HepG2 (cell line): ENCODE measurements around the gene GPHN. TPM values are rescaled to one million over a fixed set of nuclear protein-coding genes. Genes with fewer than 3 reads are reported as not detected.

ENCODE experiments used
- ATAC-seq: fragments of 200-7000 bp; cut with Tn5 transposase; 3 replicates; pipeline ENCODE4 v1.9.1; 2020; ENCODE audit warnings: mild to moderate bottlenecking, moderate library complexity
- BruUV-seq: library from RNA; stranded (reverse); fragments of 400-500 nt; replicated peaks from 2 replicates; lab custom pipeline; 2021; lab: Mats Ljungman, UMichigan
- CTCF ChIA-PET: fragments of 300-600 bp; formaldehyde crosslinking; extraction: SDS; loops from one replicate; lab custom pipeline; 2021; ENCODE audit warnings: low total read pairs, inconsistent platforms, low intra/inter-chr PET ratio; lab: Yijun Ruan, JAX
- POLR2A ChIA-PET: fragments of 350-600 bp; sonication (Branson Sonifier 250); formaldehyde crosslinking; loops from one replicate; lab custom pipeline; 2020; ENCODE audit warnings: antibody characterized with exemption, inconsistent platforms; lab: Yijun Ruan, JAX
- DNase-seq: peaks from one replicate; pipeline ENCODE4 v3.0.0-alpha.2; 2015; ENCODE audit warnings: low spot score
- FAIRE-seq: peaks from 3 replicates; lab custom pipeline; 2011; peaks lifted over from hg19 to GRCh38; lab: Jason Lieb, UNC
- H2AFZ ChIP-seq: one replicate; pipeline ENCODE4 v1.6.1; 2011; ENCODE audit warnings: low read length, inconsistent platforms
- H3K27ac ChIP-seq: fragments of 300-600 bp; 3 replicates; pipeline ENCODE4 v1.8.0; 2011; ENCODE audit warnings: mixed run types, mild to moderate bottlenecking, mixed read lengths, low read length, inconsistent platforms; ENCODE audit not compliant: insufficient read depth; ENCODE audit errors: extremely low read length
- H3K27me3 ChIP-seq, 2 experiments: fragments of 200-600 bp in 1 of 2; 2 replicates in 1 of 2; 3 replicates in 1 of 2; pipeline versions ENCODE4 v1.6.0 to v1.8.0; 2011; ENCODE audit warnings: low read length in 2 of 2, mild to moderate bottlenecking in 2 of 2, moderate library complexity in 2 of 2, inconsistent platforms in 1 of 2; ENCODE audit not compliant: insufficient read depth in 2 of 2, control insufficient read depth in 1 of 2
- H3K36me3 ChIP-seq, 2 experiments: fragments of 200-600 bp in 1 of 2; replicated peaks in 1 of 2; 2 replicates in 1 of 2; 3 replicates in 1 of 2; pipeline versions ENCODE4 v1.5.1 to v1.8.0; 2011; ENCODE audit warnings: low read length in 2 of 2, inconsistent platforms in 1 of 2; ENCODE audit not compliant: insufficient read depth in 2 of 2, control insufficient read depth in 1 of 2
- H3K4me1 ChIP-seq: 2 replicates; pipeline ENCODE4 v1.5.1; 2012; ENCODE audit warnings: low read length, inconsistent platforms; ENCODE audit not compliant: insufficient read depth
- H3K4me2 ChIP-seq: 2 replicates; pipeline ENCODE4 v1.6.0; 2011; ENCODE audit warnings: low read depth, low read length, inconsistent platforms
- H3K4me3 ChIP-seq, 3 experiments: fragments of 200-600 bp in 1 of 3; sonication (generic), shearing (Covaris generic) in 1 of 3; replicated peaks in 1 of 3; 2 replicates each; pipeline ENCODE4 v1.5.1; 2011 to 2016; ENCODE audit warnings: low read length in 3 of 3, inconsistent platforms in 2 of 3, low read depth in 2 of 3, mild to moderate bottlenecking in 2 of 3, control low read depth in 1 of 3, mixed read lengths in 1 of 3; ENCODE audit not compliant: insufficient read depth in 1 of 3
- H3K79me2 ChIP-seq: one replicate; pipeline ENCODE4 v1.6.1; 2011; ENCODE audit warnings: low read length, inconsistent platforms; ENCODE audit not compliant: insufficient read depth
- H3K9ac ChIP-seq: 2 replicates; pipeline ENCODE4 v1.6.0; 2011; ENCODE audit warnings: mild to moderate bottlenecking, low read depth, low read length, inconsistent platforms; ENCODE audit not compliant: insufficient read depth
- H3K9me3 ChIP-seq: 2 replicates; pipeline ENCODE4 v1.5.1; 2012; ENCODE audit warnings: mild to moderate bottlenecking, low read length
- H4K20me1 ChIP-seq: 2 replicates; pipeline ENCODE4 v1.6.0; 2011; ENCODE audit warnings: inconsistent platforms, mild to moderate bottlenecking, low read length, moderate library complexity; ENCODE audit not compliant: insufficient read depth
- FLYWCH1 ChIP-seq: sonication (generic); formaldehyde crosslinking; IDR thresholded peaks from 2 replicates; pipeline ENCODE4 v1.8.1; 2023; ENCODE audit warnings: mild to moderate bottlenecking, missing genetic modification reagents
- FOXP4 ChIP-seq: sonication (generic); formaldehyde crosslinking; IDR thresholded peaks from 2 replicates; pipeline ENCODE4 v1.4.0; 2020; ENCODE audit warnings: missing genetic modification reagents
- HNF4G ChIP-seq, 2 experiments: sonication (generic) in 1 of 2; formaldehyde crosslinking in 1 of 2; IDR thresholded peaks; 2 replicates each; pipeline versions ENCODE4 v1.4.0 to v1.6.1; 2011 to 2020; ENCODE audit warnings: borderline replicate concordance in 2 of 2, low read depth in 2 of 2, mild to moderate bottlenecking in 2 of 2, low read length in 1 of 2, missing genetic modification reagents in 1 of 2, moderate library complexity in 1 of 2
- MXD4 ChIP-seq: IDR thresholded peaks from 2 replicates; pipeline ENCODE4 v1.6.1; 2016; ENCODE audit warnings: mild to moderate bottlenecking, missing biosample characterization, missing genetic modification reagents
- NBN ChIP-seq: fragments of 450-650 bp; conservative IDR thresholded peaks from 2 replicates; pipeline ENCODE4 v1.6.1; 2017
- NRL ChIP-seq: sonication (generic); formaldehyde crosslinking; IDR thresholded peaks from 2 replicates; pipeline ENCODE4 v1.5.0; 2020; ENCODE audit warnings: missing genetic modification reagents, mild to moderate bottlenecking, moderate library complexity, borderline replicate concordance
- REL ChIP-seq: sonication (generic); formaldehyde crosslinking; conservative IDR thresholded peaks from 2 replicates; pipeline ENCODE4 v1.8.0; 2022; ENCODE audit warnings: mild to moderate bottlenecking, missing genetic modification reagents, moderate library complexity
- REPIN1 ChIP-seq: sonication (generic); formaldehyde crosslinking; IDR thresholded peaks from 2 replicates; pipeline ENCODE4 v1.8.0; 2022; ENCODE audit warnings: missing genetic modification reagents, low read depth, mild to moderate bottlenecking, borderline replicate concordance
- SP4 ChIP-seq: sonication (generic); formaldehyde crosslinking; IDR thresholded peaks from 2 replicates; pipeline ENCODE4 v1.8.1; 2023; ENCODE audit warnings: mild to moderate bottlenecking, missing genetic modification reagents
- TCF12 ChIP-seq, 2 experiments: fragments of 450-650 bp in 1 of 2; sonication (generic) in 1 of 2; formaldehyde crosslinking in 1 of 2; IDR thresholded peaks; 2 replicates each; pipeline versions ENCODE4 v1.6.1 to v1.8.0; 2017 to 2022; ENCODE audit warnings: antibody characterized with exemption in 1 of 2, mild to moderate bottlenecking in 1 of 2, missing genetic modification reagents in 1 of 2, moderate library complexity in 1 of 2
- ZNF282 ChIP-seq: fragments of 450-650 bp; IDR thresholded peaks from 2 replicates; pipeline ENCODE4 v1.6.1; 2018; ENCODE audit not compliant: partially characterized antibody
- ZNF549 ChIP-seq: sonication (generic); formaldehyde crosslinking; IDR thresholded peaks from 2 replicates; pipeline ENCODE4 v1.5.0; 2020; ENCODE audit warnings: missing genetic modification reagents
- WGBS: methylation state at CpG from one replicate; pipeline ENCODE4 v1.1.6; 2017; ENCODE audit warnings: low lambda C conversion rate; 5-methylcytosine and 5-hydroxymethylcytosine counted together
- in situ Hi-C: cut with HindIII; loops from 2 replicates; pipeline ENCODE4 v1.10.0; 2017; ENCODE audit warnings: low pct_unique_long_range_greater_than_20kb; ENCODE audit not compliant: extremely low pct_ligation_motif_present
- intact Hi-C: fragments of 100-400 bp; cut with micrococcal nuclease; formaldehyde crosslinking; loops from one replicate; pipeline ENCODE4 v1.10.0; 2022; ENCODE audit not compliant: unreplicated experiment
- polyA plus RNA-seq, 8 experiments: library from polyadenylated mRNA; depleted of rRNA in 3 of 8; stranded (reverse) in 7 of 8; unstranded in 1 of 8; fragments of >200 nt; fragmentation: Illumina TruSeq in 4 of 8; extraction: Trizol in 4 of 8; gene quantifications; 2 replicates each; pipeline versions ENCODE4 v1.2.1 to v1.2.3, GENCODE V29; 2011 to 2016; ENCODE audit warnings: low read depth in 4 of 8, missing spikeins in 1 of 8, mixed read lengths in 1 of 8; ENCODE audit not compliant: insufficient read depth in 1 of 8
- total RNA-seq, 5 experiments: library from RNA; depleted of rRNA; stranded (reverse); fragments of >200 nt; fragmentation: Illumina TruSeq; extraction: Trizol; gene quantifications; 2 replicates each; pipeline ENCODE4 v1.2.3, GENCODE V29; 2016; ENCODE audit warnings: low read depth in 1 of 5

Gene GPHN
- total and polyA plus RNA-seq, 2 of the 13 experiments (the other 11 are each of a cell fraction or from before 2014, with no cell fraction given) = 12.7 to 19.2 TPM

GRCh38 chr14:67016856-67017255, 508.9 kb downstream of the GPHN start (continued):
- TF ChIP-seq FOXP4 (CRISPR knock-in tag) = no peak

GRCh38 chr14:67018720-67019119, 510.8 kb downstream of the GPHN start:
- H3K4me2 ChIP-seq = no peak overlapping the region
- ATAC-seq = no peak
- no TSS peak for BruUV-seq
- H3K36me3 ChIP-seq = no peaks in the 10 kb centered on the region
- H3K27ac ChIP-seq = no peak overlapping the region
- no peak overlapping the region for H2AFZ ChIP-seq
- ChIA-PET CTCF (no interaction called here), POLR2A (no interaction called here)
- TF ChIP-seq MXD4 (CRISPR knock-in tag) (no peak), REL (CRISPR knock-in tag) (no peak), REPIN1 (CRISPR knock-in tag) (no peak)
- H3K4me3 ChIP-seq = no peak overlapping the region
- no peak for DNase-seq
- intact Hi-C loops = no loop called here
- no peaks in the 10 kb centered on the region; a peak in 1 of 5 replicates for H3K27me3 ChIP-seq
- H3K9ac ChIP-seq = no peak overlapping the region
- H4K20me1 ChIP-seq = no peaks in the 10 kb centered on the region
- no peaks in the 10 kb centered on the region for H3K79me2 ChIP-seq
- in situ Hi-C loops = no loop called here
- FAIRE-seq = no peak
- no peaks in the 10 kb centered on the region for H3K9me3 ChIP-seq
- H3K4me1 ChIP-seq = no peaks in the 10 kb centered on the region

- no peak for TF ChIP-seq NRL (CRISPR knock-in tag)
- TF ChIP-seq HNF4G (IDR thresholded peaks at IDR 0.05; ENCODE audit: borderline replicate concordance, low read depth, low read length) = no peak
- no peak for TF ChIP-seq HNF4G (CRISPR knock-in tag; IDR thresholded peaks at IDR 0.05; ENCODE audit: borderline replicate concordance, low read depth)
- no peak for TF ChIP-seq SP4 (CRISPR knock-in tag)
- no peak for TF ChIP-seq FLYWCH1 (CRISPR knock-in tag)
- TF ChIP-seq ZNF282 = no peak
- TF ChIP-seq ZNF549 (CRISPR knock-in tag) = no peak
- no peak for TF ChIP-seq TCF12 (IDR thresholded peaks at IDR 0.05)
- TF ChIP-seq TCF12 (CRISPR knock-in tag; IDR thresholded peaks at IDR 0.05) = no peak
- no peak for TF ChIP-seq NBN
- H3K9me3 ChIP-seq = peaks cover 6% of the 10 kb centered on the region; the same call in 1 of the 2 replicates
- no peak overlapping the region for H2AFZ ChIP-seq
- intact Hi-C loops = no loop called here
- ATAC-seq (no peak), DNase-seq (no peak), FAIRE-seq (no peak)
- no peak overlapping the region for H3K9ac ChIP-seq
- CTCF ChIA-PET = no interaction called here
- no peak overlapping the region for H3K4me2 ChIP-seq
- no peak overlapping the region for H3K4me3 ChIP-seq
- H3K27ac ChIP-seq = no peak overlapping the region
- no peaks in the 10 kb centered on the region for H3K36me3 ChIP-seq
- no peaks in the 10 kb centered on the region for H3K4me1 ChIP-seq
- in situ Hi-C loops = no loop called here
- no peaks in the 10 kb centered on the region for H4K20me1 ChIP-seq
- H3K27me3 ChIP-seq = no peaks in the 10 kb centered on the region; a peak in 1 of 5 replicates
- POLR2A ChIA-PET = no interaction called here
- 95% methylated on average over 3 of the region's 3 CpGs for WGBS
- H3K79me2 ChIP-seq = no peaks in the 10 kb centered on the region
- BruUV-seq = no TSS peak
These were observed 511.8 kb downstream of the GPHN start for GRCh38 chr14:67019796-67020195.
